HTR-8/SVneo (cell line): Measurements from ENCODE around the gene LMAN1L.

Experiments used
- DNase-seq: peaks from one replicate; pipeline ENCODE4 v3.0.0; 2011; ENCODE audit warnings: low spot score, mixed read lengths; ENCODE audit not compliant: insufficient read length
- FAIRE-seq: peaks from 2 replicates; lab custom pipeline; 2011; peaks lifted over from hg19 to GRCh38; lab: Jason Lieb, UNC

The LMAN1L gene

GRCh38 chr15:74873036-74873755, 60.6 kb downstream of the LMAN1L start, which contains the start of gene SCAMP2:
Gene SCAMP2, minus strand, starts transcription at chr15:74873365. Its CDS starts 110 bp downstream, at chr15:74873255.
- FAIRE-seq (no peak), DNase-seq (peak; percentile 98)

- FAIRE-seq (no peak), DNase-seq (no peak)
Observed at GRCh38 chr15:74873756-74874424, 61.3 kb downstream of the LMAN1L start.
